HCT116 (cell line): Measurements from ENCODE around the gene THSD4. TPM values are rescaled to one million over a fixed set of nuclear protein-coding genes. Genes with fewer than 3 reads are reported as not detected.

Source experiments
- ATAC-seq: fragments of 200-7000 bp; cut with Tn5 transposase; 2 replicates; pipeline ENCODE4 v1.9.1; 2020; ENCODE audit warnings: mild to moderate bottlenecking, moderate library complexity
- BruUV-seq: library from RNA; stranded (reverse); fragments of 400-500 nt; replicated peaks from 2 replicates; lab custom pipeline; 2021; lab: Mats Ljungman, UMichigan
- CTCF ChIA-PET: fragments of 300-600 bp; sonication (Branson Sonifier 250); formaldehyde crosslinking; loops from one replicate; lab custom pipeline; 2021; ENCODE audit warnings: antibody characterized with exemption; lab: Charles Lee
- POLR2A ChIA-PET: fragments of 300-600, 350-600 bp; sonication (Branson Sonifier 250); formaldehyde crosslinking; loops from one replicate; lab custom pipeline; 2021; ENCODE audit warnings: antibody characterized with exemption; lab: Charles Lee
- RAD21 ChIA-PET, 2 experiments: fragments of 300-600 bp; sonication (Branson Sonifier 250); formaldehyde crosslinking; loops; one replicate each; lab custom pipeline; 2023; ENCODE audit warnings: low total read pairs in 2 of 2; ENCODE audit not compliant: uncharacterized antibody in 2 of 2, unreplicated experiment in 2 of 2, low non-redundant PET in 1 of 2; lab: Charles Lee
- DNase-seq: peaks from one replicate; pipeline ENCODE4 v3.0.0-alpha.2; 2010; ENCODE audit warnings: low read depth, low spot score
- H2AFZ ChIP-seq: fragments of 200-600 bp; shearing (Covaris generic), sonication (generic); 2 replicates; pipeline ENCODE4 v1.6.1; 2017; ENCODE audit warnings: low read depth, mixed run types, mixed read lengths, antibody characterized with exemption, low read length; ENCODE audit not compliant: poor library complexity, severe bottlenecking
- H3K27ac ChIP-seq: 2 replicates; pipeline ENCODE4 v1.5.1; 2012; ENCODE audit warnings: low read depth, low read length
- H3K27me3 ChIP-seq: fragments of 200-600 bp; sonication (generic); 2 replicates; pipeline ENCODE4 v1.6.1; 2016; ENCODE audit warnings: mixed run types, low read length, mixed read lengths; ENCODE audit not compliant: insufficient read depth
- H3K36me3 ChIP-seq, 2 experiments: fragments of 200-500 bp in 1 of 2; fragments of 200-600 bp in 1 of 2; sonication (Bioruptor generic) in 1 of 2; sonication (generic) in 1 of 2; 2 replicates each; pipeline versions ENCODE4 v1.5.1 to v1.6.1; 2014 to 2016; ENCODE audit warnings: low read length in 2 of 2, inconsistent platforms in 1 of 2, mixed read lengths in 1 of 2, mixed run types in 1 of 2; ENCODE audit not compliant: insufficient read depth in 2 of 2, control insufficient read depth in 1 of 2
- H3K4me1 ChIP-seq, 2 experiments: fragments of 200-600 bp in 1 of 2; sonication (generic) in 1 of 2; 2 replicates each; pipeline versions ENCODE4 v1.5.1 to v1.6.1; 2012 to 2017; ENCODE audit warnings: low read length in 2 of 2, inconsistent platforms in 1 of 2, mild to moderate bottlenecking in 1 of 2, mixed read lengths in 1 of 2, mixed run types in 1 of 2, moderate library complexity in 1 of 2; ENCODE audit not compliant: insufficient read depth in 2 of 2, control insufficient read depth in 1 of 2
- H3K4me2 ChIP-seq: fragments of 200-600 bp; sonication (generic); 2 replicates; pipeline ENCODE4 v1.6.1; 2017; ENCODE audit warnings: mixed run types, low read length, mixed read lengths
- H3K4me3 ChIP-seq, 2 experiments: fragments of 200-600 bp in 1 of 2; sonication (generic) in 1 of 2; replicated peaks in 1 of 2; 2 replicates each; pipeline ENCODE4 v1.5.1; 2011 to 2016; ENCODE audit warnings: low read length in 2 of 2, control low read depth in 1 of 2, low read depth in 1 of 2, mild to moderate bottlenecking in 1 of 2, mixed read lengths in 1 of 2, mixed run types in 1 of 2
- H3K79me2 ChIP-seq: fragments of 200-600 bp; sonication (generic); 2 replicates; pipeline ENCODE4 v1.6.1; 2017; ENCODE audit warnings: mild to moderate bottlenecking, mixed run types, low read length, moderate library complexity, mixed read lengths; ENCODE audit not compliant: insufficient read depth
- H3K9ac ChIP-seq: fragments of 200-600 bp; sonication (generic); 2 replicates; pipeline ENCODE4 v1.6.1; 2016; ENCODE audit warnings: low read length, mixed read lengths
- H3K9me2 ChIP-seq: fragments of 200-600 bp; sonication (generic), shearing (Covaris generic); 2 replicates; pipeline ENCODE4 v1.6.1; 2017; ENCODE audit warnings: mixed run types, mild to moderate bottlenecking, moderate library complexity; ENCODE audit not compliant: insufficient read depth
- H3K9me3 ChIP-seq, 2 experiments: fragments of 200-500 bp in 1 of 2; fragments of 200-600 bp in 1 of 2; sonication (Bioruptor generic) in 1 of 2; sonication (generic) in 1 of 2; 2 replicates each; pipeline ENCODE4 v1.6.1; 2014 to 2017; ENCODE audit warnings: low read length in 2 of 2, mixed read lengths in 2 of 2, inconsistent platforms in 1 of 2, low read depth in 1 of 2, mild to moderate bottlenecking in 1 of 2, mixed run types in 1 of 2, moderate library complexity in 1 of 2; ENCODE audit not compliant: control insufficient read depth in 1 of 2, insufficient read depth in 1 of 2
- H4K20me1 ChIP-seq: fragments of 200-600 bp; sonication (generic), shearing (Covaris generic); 2 replicates; pipeline ENCODE4 v1.6.1; 2017; ENCODE audit warnings: mixed run types, mild to moderate bottlenecking, moderate library complexity; ENCODE audit not compliant: insufficient read depth
- CBX3 ChIP-seq: IDR thresholded peaks from 2 replicates; pipeline ENCODE4 v1.6.1; 2012; ENCODE audit warnings: low read depth
- JUND ChIP-seq: IDR thresholded peaks from 2 replicates; pipeline ENCODE4 v1.6.1; 2012
- MAX ChIP-seq: IDR thresholded peaks from 2 replicates; pipeline ENCODE4 v1.6.1; 2012
- TCF7L2 ChIP-seq: IDR thresholded peaks from 2 replicates; pipeline ENCODE4 v1.7.0; 2011; ENCODE audit warnings: borderline replicate concordance, inconsistent platforms; ENCODE audit not compliant: insufficient read depth, insufficient read length; ENCODE audit errors: extremely low read depth
- ZBTB33 ChIP-seq: IDR thresholded peaks from 2 replicates; pipeline ENCODE4 v1.6.1; 2011; ENCODE audit warnings: mild to moderate bottlenecking, low read length, moderate library complexity; ENCODE audit not compliant: insufficient replicate concordance; ENCODE audit errors: extremely low read depth
- ZNF274 ChIP-seq: fragments of 200-500 bp; sonication (Bioruptor generic); IDR thresholded peaks from 2 replicates; pipeline ENCODE4 v1.6.1; 2014; ENCODE audit warnings: mild to moderate bottlenecking, low read depth, low read length, inconsistent platforms
- intact Hi-C: fragments of 100-400 bp; cut with micrococcal nuclease; formaldehyde crosslinking; loops from 2 replicates; pipeline ENCODE4 v1.10.0; 2022
- total RNA-seq: library from RNA; stranded (reverse); gene quantifications from one replicate; pipeline ENCODE4 v1.2.1, GENCODE V29; 2021; ENCODE audit not compliant: unreplicated experiment

THSD4 gene
- total RNA-seq, 1 experiment from 2014 or later: 30.5 TPM

- no TSS peak for BruUV-seq
- intact Hi-C loops: no loop called here
Observed at GRCh38 chr15:71758711-71759110, 643.4 kb downstream of the THSD4 start.

More at GRCh38 chr15:71758711-71759110, 643.4 kb downstream of the THSD4 start:
- H3K9me2 ChIP-seq: no peaks in the 10 kb centered on the region
- no peak overlapping the region for H3K4me2 ChIP-seq
- ChIA-PET CTCF (no interaction called here), RAD21 (no interaction called here), POLR2A (no interaction called here)
- H3K79me2 ChIP-seq: no peaks in the 10 kb centered on the region
- ATAC-seq (no peak), DNase-seq (no peak)
- no peak overlapping the region for H3K9ac ChIP-seq
- peaks cover 13 to 19% of the 10 kb centered on the region in 2 experiments for H3K4me1 ChIP-seq
- H3K27ac ChIP-seq: no peak overlapping the region
- H3K27me3 ChIP-seq: no peaks in the 10 kb centered on the region
- H2AFZ ChIP-seq: no peak overlapping the region
- peaks cover 0 to 13% of the 10 kb centered on the region in 2 experiments; a peak in 1 of 4 replicates for H3K9me3 ChIP-seq
- TF ChIP-seq TCF7L2 (no peak), CBX3 (no peak), ZBTB33 (no peak), MAX (no peak), ZNF274 (no peak), JUND (no peak)
- H3K4me3 ChIP-seq: no peak overlapping the region
- H4K20me1 ChIP-seq: no peaks in the 10 kb centered on the region
- H3K36me3 ChIP-seq: peaks cover 0 to 8% of the 10 kb centered on the region in 2 experiments; a peak in 1 of 4 replicates
